Osteocyte (in vitro differentiated cells): ENCODE results near the gene RNU2-63P. TPM values are rescaled to one million over a fixed set of nuclear protein-coding genes. Genes with fewer than 3 reads are reported as not detected.
A peak's percentile ranks its signal among the peaks of the same experiment; 100 is the strongest.
"Not testable (repeated sequence)": the region's sequence is repeated elsewhere in the genome, so short reads cannot be mapped to it uniquely, and the experiment has no call there.

Experiments
- DNase-seq: peaks from one replicate; pipeline ENCODE4 v3.0.0; 2021; ENCODE audit warnings: mixed read lengths; ENCODE audit not compliant: unreplicated experiment; ENCODE audit errors: extremely low spot score
- H3K27ac Mint-ChIP-seq: one replicate; pipeline ENCODE4 v1.8.0; 2021; ENCODE audit warnings: mild to moderate bottlenecking, mixed read lengths; ENCODE audit not compliant: unreplicated experiment
- H3K27me3 Mint-ChIP-seq: one replicate; pipeline ENCODE4 v1.8.0; 2021; ENCODE audit warnings: mixed read lengths; ENCODE audit not compliant: unreplicated experiment
- H3K36me3 Mint-ChIP-seq: one replicate; pipeline ENCODE4 v1.8.0; 2021; ENCODE audit warnings: mixed read lengths; ENCODE audit not compliant: unreplicated experiment
- H3K4me1 Mint-ChIP-seq: one replicate; pipeline ENCODE4 v1.8.0; 2021; ENCODE audit warnings: mixed read lengths; ENCODE audit not compliant: unreplicated experiment
- H3K4me3 Mint-ChIP-seq: one replicate; pipeline ENCODE4 v1.8.0; 2021; ENCODE audit warnings: mild to moderate bottlenecking, moderate library complexity, mixed read lengths; ENCODE audit not compliant: unreplicated experiment
- H3K9me3 Mint-ChIP-seq: one replicate; pipeline ENCODE4 v1.8.0; 2021; ENCODE audit warnings: mixed read lengths; ENCODE audit not compliant: unreplicated experiment
- CTCF ChIP-seq: fragments of 200-600 bp; sonication (generic); IDR thresholded peaks from 2 replicates; pipeline ENCODE4 v1.5.0; 2021; ENCODE audit warnings: antibody characterized with exemption, mild to moderate bottlenecking, moderate library complexity
- total RNA-seq: library from RNA; stranded (reverse); gene quantifications from 2 replicates; pipeline ENCODE4 v1.2.1, GENCODE V29; 2021

The RNU2-63P gene
- total RNA-seq, 1 donor from 2014 or later: not detected

GRCh38 chr2:88018909-88019308 lies 2.6 kb upstream of the RNU2-63P start:
- TF ChIP-seq CTCF: no peak
- Mint-ChIP-seq H3K4me1 (peaks cover 12% of the 10 kb centered on the region), H3K27ac (no peak overlapping the region), H3K27me3 (no peaks in the 10 kb centered on the region), H3K36me3 (no peaks in the 10 kb centered on the region), H3K4me3 (no peak overlapping the region), H3K9me3 (no peaks in the 10 kb centered on the region)
- DNase-seq: peak; percentile 54

DNA sequence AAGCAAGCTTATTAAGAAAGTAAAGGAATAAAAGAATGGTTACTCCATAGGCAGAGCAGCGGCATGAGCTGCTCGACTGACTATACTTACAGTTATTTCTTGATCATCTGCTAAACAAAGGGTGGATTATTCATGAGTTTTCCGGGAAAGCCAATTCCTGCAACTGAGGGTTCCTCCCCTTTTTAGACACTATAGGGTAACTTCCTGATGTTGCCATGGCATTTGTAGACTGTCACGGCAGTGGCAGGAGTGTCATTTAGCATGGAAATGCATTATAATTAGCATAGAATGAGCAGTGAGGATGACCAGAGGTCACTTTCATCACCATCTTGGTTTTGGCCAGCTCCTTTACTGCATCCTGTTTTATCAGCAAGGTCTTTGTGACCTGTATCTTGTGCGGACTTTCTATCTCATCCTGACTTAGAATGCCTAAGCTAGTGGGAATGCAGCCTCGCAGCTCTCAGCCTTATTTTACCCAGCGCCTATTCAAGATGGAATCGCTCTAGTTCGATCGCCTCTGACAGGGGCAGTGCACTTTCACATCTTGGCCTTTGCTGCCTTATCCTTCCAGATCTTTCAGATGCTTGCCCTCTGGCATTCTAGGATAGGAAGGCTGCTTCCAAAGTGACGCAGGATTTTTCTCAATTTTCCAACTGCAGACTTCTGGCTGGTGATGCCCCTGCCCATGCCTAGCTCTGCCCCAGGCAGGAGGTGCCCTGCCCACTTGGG lies 1.9 kb upstream of the RNU2-63P start:
- not testable (repeated sequence) for H3K9me3 Mint-ChIP-seq, H3K36me3 Mint-ChIP-seq, H3K27ac Mint-ChIP-seq, H3K27me3 Mint-ChIP-seq, H3K4me3 Mint-ChIP-seq
- peaks cover 12% of the 10 kb centered on the region for H3K4me1 Mint-ChIP-seq
- peak; percentile 54 for DNase-seq

DNA sequence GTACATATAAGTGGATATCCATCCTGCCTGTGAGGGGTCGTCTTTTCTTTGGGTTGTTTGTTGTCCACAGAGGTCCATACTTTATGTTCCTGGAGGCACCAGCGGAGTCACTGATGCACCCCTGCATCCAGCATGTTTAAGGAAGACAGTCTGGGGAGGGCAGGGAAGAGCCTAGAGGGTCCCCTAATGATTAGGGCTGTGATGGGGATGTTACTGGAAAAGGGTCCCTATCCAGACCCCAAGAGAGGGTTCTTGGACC lies 1.4 kb upstream of the RNU2-63P start:
- DNase-seq: peak; percentile 64

GRCh38 chr2:88016960-88017779 lies 823 bp upstream of the RNU2-63P start:
- DNase-seq: peak; percentile 83
- Mint-ChIP-seq H3K4me1 (peaks cover 12% of the 10 kb centered on the region), H3K9me3 (no peaks in the 10 kb centered on the region), H3K27me3 (no peaks in the 10 kb centered on the region), H3K36me3 (no peaks in the 10 kb centered on the region), H3K4me3 (peak overlapping the region; percentile 82), H3K27ac (peak overlapping the region; percentile 94)
- TF ChIP-seq CTCF: peak; percentile 4

More for the DNA sequence above, 1.4 kb upstream of the RNU2-63P start:
- peak overlapping the region; percentile 5 for H3K27ac Mint-ChIP-seq
- H3K4me1 Mint-ChIP-seq: peaks cover 12% of the 10 kb centered on the region
- not testable (repeated sequence) for H3K27me3 Mint-ChIP-seq, H3K9me3 Mint-ChIP-seq, H3K36me3 Mint-ChIP-seq
- H3K4me3 Mint-ChIP-seq: peak overlapping the region; percentile 82

DNA sequence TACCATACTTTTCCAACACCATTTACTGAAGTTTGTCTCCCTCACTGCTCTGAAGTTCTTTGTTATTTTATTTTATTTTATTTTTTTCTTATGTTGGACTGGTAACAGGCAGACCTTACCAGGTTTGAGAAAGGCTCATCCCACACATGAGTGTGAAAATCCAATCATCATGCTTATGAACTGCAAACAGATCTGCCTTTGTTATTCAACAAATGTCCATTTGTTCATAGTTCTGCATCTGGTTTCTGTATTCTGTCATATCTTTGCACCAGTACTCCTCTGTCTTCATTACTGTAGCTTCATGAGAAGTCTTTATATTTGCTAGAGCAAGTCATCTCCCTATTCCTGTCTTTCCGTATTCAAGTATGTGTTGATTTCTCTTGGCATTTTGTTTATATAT lies 5.3 kb downstream of the RNU2-63P start:
- Mint-ChIP-seq H3K4me1 (no peaks in the 10 kb centered on the region), H3K9me3 (no peaks in the 10 kb centered on the region), H3K36me3 (no peaks in the 10 kb centered on the region), H3K27ac (no peak overlapping the region), H3K27me3 (no peaks in the 10 kb centered on the region), H3K4me3 (no peak overlapping the region)
- no peak for TF ChIP-seq CTCF
- no peak for DNase-seq

GRCh38 chr2:88010136-88010535 lies 6.2 kb downstream of the RNU2-63P start:
- Mint-ChIP-seq H3K9me3 (no peaks in the 10 kb centered on the region), H3K4me3 (no peak overlapping the region), H3K27ac (no peak overlapping the region), H3K27me3 (no peaks in the 10 kb centered on the region), H3K4me1 (no peaks in the 10 kb centered on the region), H3K36me3 (no peaks in the 10 kb centered on the region)
- no peak for DNase-seq
- no peak for TF ChIP-seq CTCF
